Measurements from ENCODE around the gene CNTNAP2. TPM values are rescaled to one million over a fixed set of nuclear protein-coding genes. Genes with fewer than 3 reads are reported as not detected.

CNTNAP2 gene
- total RNA-seq, 1 donor from 2014 or later: 2.2 TPM

GRCh38 chr7:148232784-148233183 lies 2116.2 kb downstream of the CNTNAP2 start:
- no peaks in the 10 kb centered on the region for H3K9me3 ChIP-seq
- intact Hi-C loops (cut with DNase I): no loop called here
- no peaks in the 10 kb centered on the region for H3K36me3 ChIP-seq
- TF ChIP-seq, protein P1, sequence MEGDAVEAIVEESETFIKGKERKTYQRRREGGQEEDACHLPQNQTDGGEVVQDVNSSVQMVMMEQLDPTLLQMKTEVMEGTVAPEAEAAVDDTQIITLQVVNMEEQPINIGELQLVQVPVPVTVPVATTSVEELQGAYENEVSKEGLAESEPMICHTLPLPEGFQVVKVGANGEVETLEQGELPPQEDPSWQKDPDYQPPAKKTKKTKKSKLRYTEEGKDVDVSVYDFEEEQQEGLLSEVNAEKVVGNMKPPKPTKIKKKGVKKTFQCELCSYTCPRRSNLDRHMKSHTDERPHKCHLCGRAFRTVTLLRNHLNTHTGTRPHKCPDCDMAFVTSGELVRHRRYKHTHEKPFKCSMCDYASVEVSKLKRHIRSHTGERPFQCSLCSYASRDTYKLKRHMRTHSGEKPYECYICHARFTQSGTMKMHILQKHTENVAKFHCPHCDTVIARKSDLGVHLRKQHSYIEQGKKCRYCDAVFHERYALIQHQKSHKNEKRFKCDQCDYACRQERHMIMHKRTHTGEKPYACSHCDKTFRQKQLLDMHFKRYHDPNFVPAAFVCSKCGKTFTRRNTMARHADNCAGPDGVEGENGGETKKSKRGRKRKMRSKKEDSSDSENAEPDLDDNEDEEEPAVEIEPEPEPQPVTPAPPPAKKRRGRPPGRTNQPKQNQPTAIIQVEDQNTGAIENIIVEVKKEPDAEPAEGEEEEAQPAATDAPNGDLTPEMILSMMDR (IDR thresholded peaks at IDR 0.05): no peak
- no peak for TF ChIP-seq POLR2AphosphoS5 (IDR thresholded peaks at IDR 0.05; ENCODE audit: insufficient read depth in 1 of 2, low read depth in 1 of 2)
- TF ChIP-seq POLR2A (IDR thresholded peaks at IDR 0.05): no peak
- no peaks in the 10 kb centered on the region for H3K27me3 ChIP-seq
- DNase-seq (ENCODE audit: extremely low spot score in 2 of 2): peak in 1 of 2 donors; percentile 32
- no peak overlapping the region for H3K4me3 ChIP-seq
- no peak overlapping the region for H3K27ac ChIP-seq
- H3K4me1 ChIP-seq: no peaks in the 10 kb centered on the region

- Histone ChIP-seq H3K36me3 (no peaks in the 10 kb centered on the region), H3K27ac (no peak overlapping the region), H3K9me3 (no peaks in the 10 kb centered on the region), H3K27me3 (no peaks in the 10 kb centered on the region), H3K4me3 (no peak overlapping the region), H3K4me1 (no peaks in the 10 kb centered on the region)
- no peak for TF ChIP-seq POLR2A (IDR thresholded peaks at IDR 0.05)
- TF ChIP-seq, protein P1 (IDR thresholded peaks at IDR 0.05): no peak
- no peak for TF ChIP-seq POLR2AphosphoS5 (IDR thresholded peaks at IDR 0.05; ENCODE audit: insufficient read depth in 1 of 2, low read depth in 1 of 2)
- intact Hi-C loops (cut with DNase I): no loop called here
- no peak for DNase-seq (ENCODE audit: extremely low spot score in 2 of 2)
These were observed 2118.1 kb downstream of the CNTNAP2 start for GRCh38 chr7:148234715-148235114.

- no peak overlapping the region for H3K4me3 ChIP-seq
- no peaks in the 10 kb centered on the region for H3K9me3 ChIP-seq
- H3K27me3 ChIP-seq: no peaks in the 10 kb centered on the region
- no peak for DNase-seq (ENCODE audit: extremely low spot score in 2 of 2)
- H3K27ac ChIP-seq: no peak overlapping the region
- peaks cover 4% of the 10 kb centered on the region for H3K4me1 ChIP-seq
- H3K36me3 ChIP-seq: no peaks in the 10 kb centered on the region
- TF ChIP-seq, protein P1 (IDR thresholded peaks at IDR 0.05): no peak
- TF ChIP-seq POLR2AphosphoS5 (IDR thresholded peaks at IDR 0.05; ENCODE audit: insufficient read depth in 1 of 2, low read depth in 1 of 2): no peak
- TF ChIP-seq POLR2A (IDR thresholded peaks at IDR 0.05): no peak
- intact Hi-C loops (cut with DNase I): no loop called here
These were observed 2122.2 kb downstream of the CNTNAP2 start for GRCh38 chr7:148238761-148239325.

DNA sequence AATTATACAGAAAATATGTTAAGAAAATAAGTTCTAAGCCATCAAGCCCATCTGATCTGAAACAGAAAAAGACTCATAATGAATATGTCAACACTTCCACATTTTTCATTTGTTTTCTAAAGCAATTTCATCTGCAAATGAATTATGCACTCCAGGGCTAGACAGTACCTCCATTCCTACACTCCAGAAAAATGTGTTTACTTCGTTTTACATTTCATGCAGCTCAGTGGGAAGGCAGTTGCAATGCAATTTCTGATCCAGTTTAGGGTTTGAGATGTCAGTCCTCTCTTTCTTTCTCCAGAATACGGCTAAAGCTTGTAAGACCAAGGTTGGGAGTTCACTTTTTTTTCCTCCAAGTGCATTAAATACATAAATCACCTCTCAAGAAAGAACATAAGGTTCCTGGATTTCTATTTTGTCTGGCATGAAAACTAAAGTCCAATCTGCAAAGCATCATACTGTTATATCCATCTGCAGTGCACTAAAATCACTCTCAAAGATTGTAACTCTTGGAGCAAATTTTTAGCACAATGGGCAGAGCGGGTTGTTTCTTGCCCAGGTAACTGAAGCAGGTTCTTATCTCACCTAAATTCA lies 2125.2 kb downstream of the CNTNAP2 start:
- peak in 1 of 2 donors; percentile 40 for DNase-seq (ENCODE audit: extremely low spot score in 2 of 2)
- H3K36me3 ChIP-seq: no peaks in the 10 kb centered on the region
- H3K27me3 ChIP-seq: no peaks in the 10 kb centered on the region
- TF ChIP-seq, protein P1 (IDR thresholded peaks at IDR 0.05): no peak
- TF ChIP-seq POLR2A (IDR thresholded peaks at IDR 0.05): no peak
- no peak for TF ChIP-seq POLR2AphosphoS5 (IDR thresholded peaks at IDR 0.05; ENCODE audit: insufficient read depth in 1 of 2, low read depth in 1 of 2)
- H3K27ac ChIP-seq: no peak overlapping the region
- peaks cover 4% of the 10 kb centered on the region for H3K4me1 ChIP-seq
- intact Hi-C loops (cut with DNase I): no loop called here
- no peak overlapping the region for H3K4me3 ChIP-seq
- no peaks in the 10 kb centered on the region for H3K9me3 ChIP-seq

DNA sequence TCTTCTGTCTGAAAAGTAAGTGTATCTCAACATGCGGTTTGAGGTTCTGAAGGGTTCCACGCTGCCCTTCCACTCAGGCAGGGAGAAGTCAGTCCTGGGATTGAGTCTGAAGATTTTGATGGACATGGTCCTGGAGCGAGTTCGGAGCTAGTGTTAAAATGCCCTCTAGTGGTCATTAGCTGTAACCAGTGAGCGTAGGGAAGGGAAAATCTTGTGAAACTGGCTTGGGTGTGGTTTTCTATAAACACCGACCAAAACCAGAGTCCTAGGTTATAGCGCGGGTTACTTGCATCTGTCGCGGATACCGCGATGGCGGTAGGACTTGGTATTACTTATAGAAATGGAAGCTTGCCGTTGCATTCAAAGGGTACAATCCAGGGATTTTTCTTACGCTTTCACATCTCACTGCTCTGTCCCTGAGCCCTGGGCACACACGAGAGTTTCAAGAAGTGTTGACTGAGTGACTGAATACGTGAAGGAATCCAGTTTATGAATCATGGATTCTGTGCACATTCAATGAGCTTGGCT lies 2125.8 kb downstream of the CNTNAP2 start:
- intact Hi-C loops (cut with DNase I): no loop called here
- TF ChIP-seq, protein P1 (IDR thresholded peaks at IDR 0.05): peak; percentile 20 to 55 (median 27)
- TF ChIP-seq POLR2A (IDR thresholded peaks at IDR 0.05) (no peak), POLR2AphosphoS5 (IDR thresholded peaks at IDR 0.05; ENCODE audit: insufficient read depth in 1 of 2, low read depth in 1 of 2) (no peak)
- H3K4me3 ChIP-seq: peak overlapping the region in 1 of 2 donors; percentile 3
- peak in 1 of 2 donors; percentile 85 for DNase-seq (ENCODE audit: extremely low spot score in 2 of 2)
- H3K27me3 ChIP-seq: no peaks in the 10 kb centered on the region
- H3K27ac ChIP-seq: no peak overlapping the region
- peaks cover 4% of the 10 kb centered on the region for H3K4me1 ChIP-seq
- H3K36me3 ChIP-seq: no peaks in the 10 kb centered on the region
- H3K9me3 ChIP-seq: no peaks in the 10 kb centered on the region
